GM13977 (cell line): Measurements from ENCODE around the gene ARIH1.

Experiments used
- DNase-seq: peaks from one replicate; pipeline ENCODE4 v3.0.0; 2012; ENCODE audit warnings: low spot score
- in situ Hi-C: fragments of 300-500 bp; cut with MboI; formaldehyde crosslinking; loops from one replicate; pipeline ENCODE4 v1.12.0; 2022; ENCODE audit warnings: low sequenced_read_pairs, low pct_unique_long_range_greater_than_20kb, mixed read lengths, inconsistent platforms; ENCODE audit not compliant: unreplicated experiment
- TF ChIP-seq, protein P1 (sequence below): IDR thresholded peaks from 2 replicates; pipeline ENCODE4 v1.5.1; 2012; ENCODE audit warnings: mild to moderate bottlenecking, control low read depth; ENCODE audit not compliant: insufficient read depth; ENCODE audit errors: extremely low read depth, missing control alignments

Gene ARIH1

DNA sequence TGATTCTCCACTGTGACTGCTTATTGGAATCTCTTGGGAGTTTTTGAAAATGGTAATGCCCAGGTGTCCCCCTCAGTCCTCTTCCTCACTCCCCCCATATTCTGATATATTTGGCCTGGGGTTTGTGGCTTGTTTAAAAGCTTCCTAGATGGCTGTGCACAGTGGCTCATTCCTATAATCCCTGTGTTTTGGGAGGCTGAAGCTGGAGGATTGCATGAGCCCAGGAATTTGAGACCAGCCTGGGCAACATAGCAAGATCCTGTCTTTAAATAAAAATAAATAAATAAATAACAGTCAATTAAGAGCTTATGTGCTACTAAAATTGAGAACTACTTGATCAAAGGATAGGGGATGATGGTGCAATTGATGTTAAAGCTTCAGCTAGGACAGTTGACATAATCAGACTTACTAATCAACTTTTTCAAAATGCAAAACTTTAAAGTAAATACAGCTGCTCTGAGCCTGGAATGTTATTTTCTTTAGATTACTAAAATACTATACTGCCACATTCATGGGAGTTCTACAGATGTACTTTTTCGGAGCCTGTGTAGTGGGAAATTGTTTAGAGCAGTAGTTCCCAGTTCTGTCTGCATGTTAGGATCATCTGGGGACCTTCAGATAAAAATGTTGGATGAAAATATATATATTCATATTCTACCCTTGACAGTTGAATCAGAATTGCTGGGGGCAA lies 33.4 kb downstream of the ARIH1 start:
- DNase-seq, result no peak
- TF ChIP-seq, protein P1, sequence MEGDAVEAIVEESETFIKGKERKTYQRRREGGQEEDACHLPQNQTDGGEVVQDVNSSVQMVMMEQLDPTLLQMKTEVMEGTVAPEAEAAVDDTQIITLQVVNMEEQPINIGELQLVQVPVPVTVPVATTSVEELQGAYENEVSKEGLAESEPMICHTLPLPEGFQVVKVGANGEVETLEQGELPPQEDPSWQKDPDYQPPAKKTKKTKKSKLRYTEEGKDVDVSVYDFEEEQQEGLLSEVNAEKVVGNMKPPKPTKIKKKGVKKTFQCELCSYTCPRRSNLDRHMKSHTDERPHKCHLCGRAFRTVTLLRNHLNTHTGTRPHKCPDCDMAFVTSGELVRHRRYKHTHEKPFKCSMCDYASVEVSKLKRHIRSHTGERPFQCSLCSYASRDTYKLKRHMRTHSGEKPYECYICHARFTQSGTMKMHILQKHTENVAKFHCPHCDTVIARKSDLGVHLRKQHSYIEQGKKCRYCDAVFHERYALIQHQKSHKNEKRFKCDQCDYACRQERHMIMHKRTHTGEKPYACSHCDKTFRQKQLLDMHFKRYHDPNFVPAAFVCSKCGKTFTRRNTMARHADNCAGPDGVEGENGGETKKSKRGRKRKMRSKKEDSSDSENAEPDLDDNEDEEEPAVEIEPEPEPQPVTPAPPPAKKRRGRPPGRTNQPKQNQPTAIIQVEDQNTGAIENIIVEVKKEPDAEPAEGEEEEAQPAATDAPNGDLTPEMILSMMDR, result no peak
- in situ Hi-C loops, result no loop called here

DNA sequence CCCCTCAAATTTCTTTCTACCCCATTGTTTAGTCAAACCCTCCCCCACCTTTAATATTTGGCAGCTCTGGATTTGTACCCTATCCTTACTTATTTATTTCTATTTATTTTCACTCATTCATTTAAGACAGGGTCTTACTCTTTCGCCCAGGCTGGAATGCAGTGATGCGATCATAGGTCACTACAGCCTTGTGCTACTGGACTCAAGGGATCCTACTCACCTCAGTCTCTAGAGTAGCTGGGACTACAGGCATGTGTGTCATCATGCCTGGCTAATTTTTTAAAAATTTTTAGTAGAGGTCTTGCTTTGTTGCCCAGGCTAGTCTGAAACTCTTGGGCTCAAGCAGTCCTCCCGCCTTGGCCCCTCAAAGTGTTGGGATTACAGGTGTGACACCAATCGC lies 35.4 kb downstream of the ARIH1 start:
- in situ Hi-C loops, result no loop called here
- DNase-seq, result no peak
- TF ChIP-seq, protein P1, result no peak

DNA sequence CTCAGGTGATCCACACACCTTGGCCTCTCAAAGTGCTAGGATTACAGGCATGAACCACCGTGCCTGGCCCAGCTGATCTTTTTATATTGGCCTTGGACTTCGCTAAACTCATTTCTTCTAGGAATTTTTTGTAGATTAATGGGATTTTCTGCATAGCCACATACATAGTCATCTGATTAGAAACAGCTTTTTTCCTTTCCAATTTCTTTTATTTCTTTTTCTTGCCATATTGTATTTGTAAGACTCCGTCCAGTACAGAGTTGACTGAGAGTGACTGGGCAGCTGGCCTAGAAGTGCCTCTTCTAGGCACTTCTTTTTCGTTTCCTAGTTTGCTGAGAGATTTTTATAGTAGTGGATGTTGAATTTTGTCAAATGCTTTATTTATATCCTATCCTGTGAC lies 37.4 kb downstream of the ARIH1 start:
- in situ Hi-C loops, result no loop called here
- TF ChIP-seq, protein P1, result no peak
- DNase-seq, result no peak

DNA sequence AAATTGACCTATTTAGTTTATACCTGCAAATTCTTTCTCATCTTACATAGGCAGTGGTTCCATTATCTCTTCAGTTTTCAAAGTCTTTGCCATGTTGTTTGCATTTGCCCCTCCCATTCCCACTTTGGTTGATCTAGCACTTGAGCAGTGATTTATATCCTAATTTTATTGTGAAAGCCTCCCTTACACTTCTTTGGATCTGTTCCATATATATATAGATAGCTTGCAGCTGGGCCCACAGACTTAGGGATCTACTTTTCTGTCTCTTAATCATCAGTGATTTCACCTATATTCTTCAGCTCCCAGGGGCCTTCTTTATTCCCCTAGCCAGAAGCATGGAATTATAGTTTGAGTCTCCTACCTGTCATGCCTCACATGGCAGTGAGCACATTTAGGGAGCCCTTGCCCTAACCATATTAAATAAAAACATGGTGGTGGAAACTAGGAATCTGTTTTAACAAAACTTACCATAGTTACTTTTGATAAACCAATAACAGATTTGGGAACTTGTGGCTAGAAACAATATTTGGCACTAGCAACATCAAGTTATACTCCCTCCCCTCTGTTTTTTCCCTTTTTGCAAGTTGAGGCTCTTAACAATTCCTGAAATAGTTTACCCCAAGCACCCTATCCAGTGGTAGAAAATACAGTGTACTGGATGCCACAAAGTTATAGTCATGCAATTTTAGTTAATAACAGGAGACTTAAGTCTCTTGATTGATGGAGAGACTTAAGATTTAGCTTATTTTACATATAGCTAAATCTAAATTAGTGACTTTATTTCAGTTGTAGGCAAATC lies 41.7 kb downstream of the ARIH1 start:
- no peak for DNase-seq
- TF ChIP-seq, protein P1, result no peak
- in situ Hi-C loops, result no loop called here

DNA sequence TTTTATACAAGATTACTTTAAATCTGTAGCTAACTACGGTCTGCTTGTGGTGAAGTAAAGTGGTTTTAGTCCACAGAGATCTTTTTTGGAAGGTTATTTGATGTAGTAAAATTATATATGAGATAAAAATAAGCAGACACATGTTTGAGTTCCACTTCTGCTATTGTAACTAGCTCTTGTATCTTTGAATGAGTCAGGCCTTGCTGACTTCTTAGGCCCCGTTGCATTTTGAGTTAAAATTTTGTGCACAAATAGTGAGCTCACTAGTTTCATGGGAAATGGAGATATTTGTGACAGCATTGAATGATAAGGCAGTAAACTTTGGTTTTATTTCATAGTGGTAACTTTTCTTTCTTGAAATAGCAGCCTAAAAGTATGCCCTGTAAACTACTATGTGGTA lies 42.6 kb downstream of the ARIH1 start:
- TF ChIP-seq, protein P1, result no peak
- no peak for DNase-seq
- in situ Hi-C loops, result no loop called here

DNA sequence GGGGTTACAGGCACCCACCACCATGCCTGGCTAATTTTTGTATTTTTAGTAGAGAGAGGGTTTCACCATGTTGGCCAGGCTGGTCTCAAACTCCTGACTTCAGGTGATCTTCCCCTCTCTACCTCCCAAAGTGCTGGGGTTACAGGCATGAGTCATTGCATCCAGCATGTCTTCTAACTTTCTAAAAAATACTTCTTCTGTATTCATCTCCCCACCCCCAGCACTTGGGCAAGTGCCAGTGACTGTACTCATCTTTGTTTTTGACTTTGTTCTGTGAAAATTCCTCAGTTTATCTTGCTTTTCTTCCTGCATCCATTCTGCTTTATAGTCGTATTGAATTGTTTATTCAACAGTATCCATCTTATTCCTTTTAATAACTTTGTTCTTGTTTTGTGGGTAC lies 47.6 kb downstream of the ARIH1 start:
- TF ChIP-seq, protein P1, result no peak
- in situ Hi-C loops, result no loop called here
- no peak for DNase-seq
